Activated CD8-positive, alpha-beta memory T cell treated with anti-CD3 and anti-CD28 coated beads, Interleukin-2, amount 50 U/mL, for 1 hour (primary cell): ENCODE results near the gene CD69.

Source experiments
- DNase-seq: peaks from one replicate; pipeline ENCODE4 v3.0.0-alpha.2; 2020; ENCODE audit errors: extremely low read depth

CD69 gene

DNA sequence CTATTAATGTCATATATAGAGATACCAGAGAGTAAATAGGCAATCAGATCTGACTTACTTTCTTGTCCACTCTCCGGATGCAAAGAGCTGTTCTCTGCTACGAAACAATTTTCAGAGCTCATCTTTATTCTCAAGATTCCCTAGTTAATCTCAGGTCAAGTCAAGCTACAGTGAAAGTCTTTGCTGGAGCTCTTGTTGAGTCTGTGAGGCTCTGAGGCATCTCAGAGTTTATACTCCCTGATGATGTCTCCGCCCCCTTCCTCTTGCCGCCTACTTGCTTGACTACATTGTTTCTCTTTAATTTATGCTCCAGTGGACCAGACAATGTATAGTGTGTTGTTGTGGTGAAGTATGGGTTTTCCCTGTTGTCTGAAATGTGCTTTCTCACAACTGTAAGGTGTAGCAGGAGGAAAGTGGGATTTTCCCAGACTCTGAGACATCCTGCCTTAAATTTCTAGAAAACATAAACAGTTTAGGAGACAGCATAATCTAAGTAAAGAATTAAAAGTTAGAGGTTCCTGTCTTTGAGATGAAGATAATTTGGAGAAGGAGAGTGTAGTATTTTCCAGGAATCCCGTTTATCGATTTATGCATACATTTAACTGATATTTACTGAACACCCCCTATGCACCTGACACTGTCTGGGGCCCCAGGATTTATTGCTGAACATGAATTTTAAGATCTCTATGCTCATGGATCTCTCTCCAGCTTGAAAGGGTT is at the start of gene CD69:
Gene CD69 (minus strand): TSS at position 203 of the 720 bp plus-strand sequence. CDS start 81 bp downstream, at position 122.
- peak; percentile 75 for DNase-seq

DNA sequence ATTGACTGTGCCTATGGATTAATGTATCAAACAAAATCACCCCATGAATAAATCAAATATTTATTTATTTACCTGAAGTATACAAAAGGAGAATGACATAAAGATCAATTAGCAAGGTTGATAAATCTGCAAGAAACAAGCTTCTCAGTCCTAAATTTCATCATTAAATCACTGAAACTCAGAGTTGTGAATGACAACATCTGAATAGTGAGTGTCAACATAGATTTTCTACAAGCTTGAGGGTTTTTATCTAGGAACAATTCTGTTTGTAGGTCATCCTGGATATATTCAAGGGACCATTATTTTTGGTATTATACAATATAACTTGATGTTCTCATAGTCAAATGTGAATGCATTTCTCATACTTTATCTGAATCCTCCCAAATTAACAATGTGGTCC is 49.2 kb upstream of the CD69 start:
- DNase-seq = no peak

DNA sequence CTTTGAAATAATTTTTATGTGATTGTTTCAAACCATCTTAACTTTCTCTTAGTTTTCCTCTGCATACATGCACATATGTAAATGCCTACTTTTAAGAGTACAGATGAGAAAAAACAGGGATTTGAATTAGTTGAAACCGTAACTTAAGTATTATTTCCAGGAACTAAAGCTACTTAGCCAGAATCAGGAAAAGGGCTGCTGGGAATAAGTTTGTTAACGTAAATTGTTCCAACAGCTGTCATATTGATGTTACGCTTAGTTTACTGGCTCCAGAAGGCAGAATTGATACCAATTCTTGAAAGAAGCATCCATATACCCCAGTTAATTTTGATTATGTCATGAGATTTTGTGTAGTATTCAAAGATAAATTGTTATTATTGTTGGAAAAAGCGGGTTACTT is 48.6 kb upstream of the CD69 start:
- no peak for DNase-seq

DNA sequence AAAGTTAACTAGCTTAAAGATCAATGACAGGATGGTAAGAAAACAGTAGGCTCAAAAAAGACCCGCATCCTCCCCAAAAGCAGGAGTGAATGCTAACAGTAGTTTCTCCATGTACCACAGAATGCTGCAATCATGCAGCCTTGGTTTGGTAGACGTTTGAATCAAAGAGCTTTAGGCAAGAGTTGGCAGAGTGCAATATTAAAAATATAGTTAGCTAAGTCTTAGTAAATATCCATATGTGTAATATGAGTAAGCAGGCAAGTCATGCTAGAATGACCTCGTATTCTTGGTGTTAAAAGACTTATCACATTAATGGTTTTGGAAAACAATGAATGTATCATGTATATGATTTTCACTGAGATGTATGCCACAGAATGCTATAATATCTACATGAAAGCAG is 47.8 kb upstream of the CD69 start:
- DNase-seq = no peak

DNA sequence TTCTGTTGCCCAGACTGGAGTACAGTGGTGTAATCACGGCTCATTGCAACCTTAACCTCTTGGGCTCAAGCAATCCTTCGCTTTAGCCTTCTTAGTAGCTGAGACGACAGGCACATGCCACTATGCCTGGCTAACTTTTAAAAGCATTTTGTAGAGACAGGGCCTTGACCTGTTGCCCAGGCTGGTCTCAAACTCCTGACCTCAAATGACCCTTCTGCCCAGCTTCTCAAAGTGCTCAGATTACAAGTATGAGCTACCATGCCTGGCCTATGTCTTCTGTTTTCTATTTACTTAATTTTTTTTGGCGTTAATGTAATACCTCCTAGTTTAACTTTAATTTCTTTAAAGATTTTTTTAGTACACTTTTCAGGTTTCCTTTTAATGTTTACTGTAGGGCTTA is 46.0 kb upstream of the CD69 start:
- DNase-seq = no peak

DNA sequence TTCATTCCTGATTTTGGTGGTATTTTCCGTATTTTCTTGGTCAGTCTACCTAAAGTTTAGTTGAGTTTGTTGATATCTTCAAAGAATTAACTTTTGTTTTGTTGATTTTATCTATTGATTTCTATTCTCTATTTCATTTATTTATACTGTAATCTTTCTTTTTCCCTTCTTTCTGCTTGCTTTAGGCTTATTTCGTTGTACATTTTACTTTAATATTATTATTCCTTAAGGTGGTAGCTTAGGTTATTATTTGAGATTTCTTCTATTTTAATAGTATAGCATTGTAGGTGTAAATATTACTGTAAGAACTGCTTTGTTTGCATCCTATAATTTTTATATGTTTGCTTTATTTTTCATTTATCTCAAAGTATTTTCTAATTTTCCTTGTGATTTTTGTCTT is 45.2 kb upstream of the CD69 start:
- no peak for DNase-seq

DNA sequence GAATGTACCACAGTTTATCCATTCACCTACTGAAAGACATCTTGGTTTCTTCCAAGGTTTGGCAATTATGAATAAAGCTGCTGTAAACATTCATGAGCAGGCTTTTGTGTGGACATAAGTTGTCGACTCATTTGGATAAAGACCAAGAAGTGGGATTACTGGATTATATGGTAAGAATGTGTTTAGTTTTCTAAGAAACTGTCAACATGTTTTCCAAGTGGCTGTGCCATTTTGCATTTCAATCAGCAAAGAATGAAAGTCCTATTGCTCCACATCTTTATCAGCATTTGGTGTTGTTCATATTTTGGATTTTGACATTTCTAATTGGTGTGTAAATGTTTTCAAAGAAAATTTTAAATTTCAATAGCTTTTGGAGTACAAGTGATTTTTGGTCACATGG is 39.3 kb upstream of the CD69 start:
- no peak for DNase-seq

DNA sequence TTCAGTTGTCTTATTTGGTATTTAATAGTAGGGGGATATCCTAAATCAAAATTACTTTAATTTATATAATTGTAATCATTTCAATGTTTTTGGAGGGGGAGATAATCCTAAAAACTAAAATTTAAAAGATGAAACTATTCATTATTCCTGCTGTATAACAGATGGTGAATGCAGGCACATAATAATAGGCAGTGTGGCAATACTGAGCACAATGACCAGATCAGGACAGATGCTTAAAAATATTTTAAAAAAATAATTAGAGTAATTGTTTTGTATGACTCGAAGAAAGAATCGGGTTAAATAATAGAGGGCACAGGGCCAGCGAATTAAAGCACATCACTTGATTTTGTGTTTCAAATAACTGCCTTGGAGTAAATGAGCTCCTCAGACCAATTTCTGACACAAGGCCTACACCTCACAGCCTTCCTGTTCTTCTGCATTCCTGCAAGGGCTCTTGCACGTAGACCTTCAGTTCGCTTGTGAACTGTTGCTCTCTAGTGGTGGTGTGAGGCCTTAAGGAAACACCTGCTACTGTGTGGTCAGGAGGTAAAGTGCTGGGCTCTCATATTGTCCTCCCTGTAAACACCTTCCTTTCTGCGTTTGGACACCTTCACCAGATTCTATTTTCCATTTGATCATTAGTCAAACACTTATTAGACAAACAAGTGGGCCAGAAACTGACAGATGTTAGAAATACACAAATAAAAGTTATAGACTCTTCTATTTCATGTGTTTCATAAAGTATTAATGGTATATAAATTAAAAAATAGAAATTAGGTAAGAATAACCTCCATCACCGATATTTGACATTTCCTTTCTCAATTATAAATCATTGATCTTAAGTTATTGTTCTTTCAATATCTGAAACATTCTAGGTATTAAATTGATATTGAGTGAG is 37.3 kb upstream of the CD69 start:
- DNase-seq = peak; percentile 41

DNA sequence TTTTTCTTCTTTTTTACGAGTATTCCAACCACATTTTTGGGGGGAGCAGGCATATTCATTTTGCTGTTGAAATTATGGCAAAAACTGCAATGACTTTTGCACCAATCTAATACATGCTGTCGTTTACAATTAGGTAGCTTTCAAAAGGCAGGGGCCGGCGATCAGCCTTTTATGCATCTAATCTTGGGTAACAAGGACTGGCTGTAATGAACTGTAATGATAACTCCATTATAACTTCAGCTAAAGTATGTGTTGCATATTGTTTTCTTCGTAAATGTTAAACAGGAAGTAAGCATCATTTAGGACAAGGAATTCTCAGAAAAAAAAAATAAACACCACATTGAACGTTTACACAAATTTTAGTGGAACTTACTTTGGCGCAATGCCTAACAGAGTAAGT is 36.3 kb upstream of the CD69 start:
- no peak for DNase-seq

DNA sequence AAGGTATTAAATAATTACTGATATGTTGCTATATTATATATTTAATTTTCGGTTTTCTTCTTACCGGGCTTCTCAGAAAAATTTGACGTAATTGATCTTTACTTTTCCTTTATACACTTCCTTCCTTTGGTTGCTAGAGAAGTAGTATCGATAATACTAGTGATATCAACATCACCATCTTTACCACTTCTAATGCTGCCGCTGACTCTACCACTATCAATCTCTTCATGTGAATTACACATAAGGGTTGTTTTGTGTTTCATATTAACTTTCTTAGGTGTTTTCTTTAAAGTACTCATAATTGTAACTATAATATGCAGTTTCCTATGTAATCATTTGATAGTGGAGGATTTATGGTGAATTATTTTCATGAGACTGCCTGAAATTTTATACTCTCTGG is 35.6 kb upstream of the CD69 start:
- no peak for DNase-seq

DNA sequence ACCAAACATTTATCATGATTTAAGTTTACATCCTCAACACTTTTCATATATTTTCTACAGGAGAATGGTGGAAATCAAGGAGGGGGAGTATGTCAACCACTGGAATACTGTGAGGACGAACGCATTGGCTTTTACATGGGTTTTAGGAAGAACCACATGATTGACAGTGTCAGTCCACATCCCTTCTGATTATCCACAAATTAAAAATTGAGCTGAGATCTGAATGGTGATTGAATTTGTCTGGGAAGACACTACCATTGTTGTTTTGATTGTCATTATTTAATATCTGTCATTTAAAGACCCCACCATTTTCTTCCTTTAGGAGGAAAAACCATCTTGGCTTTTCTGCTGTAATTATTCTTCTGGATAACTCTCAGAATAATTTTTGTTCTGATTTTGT is 35.2 kb upstream of the CD69 start:
- no peak for DNase-seq

DNA sequence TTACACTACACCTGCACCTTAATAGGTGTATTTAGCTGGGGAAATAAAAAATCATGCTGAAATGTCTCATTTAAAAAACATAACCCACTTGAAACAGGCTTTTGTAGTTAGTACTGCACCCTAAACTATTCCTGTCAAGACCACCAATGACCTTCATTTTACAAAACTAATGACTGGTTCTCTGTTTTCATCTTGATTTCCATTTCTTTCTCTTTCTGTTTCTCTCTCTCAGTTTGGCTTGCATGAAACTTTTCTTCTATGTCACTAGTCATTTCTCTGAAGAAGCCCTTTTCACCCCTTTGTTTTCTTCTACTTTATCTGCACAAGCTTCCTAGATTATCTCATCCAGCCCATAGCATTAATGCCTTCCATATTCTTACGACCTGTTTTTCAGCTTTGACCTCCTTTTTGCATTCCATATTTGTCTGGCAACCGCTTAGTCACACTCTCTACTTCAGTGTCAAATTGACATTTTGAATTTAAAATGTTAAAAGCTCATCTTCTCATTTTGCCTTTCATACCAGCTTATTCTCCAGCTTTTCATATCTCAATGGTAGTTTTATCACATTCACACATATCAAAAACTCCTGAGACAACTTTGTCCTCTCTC is 33.9 kb upstream of the CD69 start:
- no peak for DNase-seq

DNA sequence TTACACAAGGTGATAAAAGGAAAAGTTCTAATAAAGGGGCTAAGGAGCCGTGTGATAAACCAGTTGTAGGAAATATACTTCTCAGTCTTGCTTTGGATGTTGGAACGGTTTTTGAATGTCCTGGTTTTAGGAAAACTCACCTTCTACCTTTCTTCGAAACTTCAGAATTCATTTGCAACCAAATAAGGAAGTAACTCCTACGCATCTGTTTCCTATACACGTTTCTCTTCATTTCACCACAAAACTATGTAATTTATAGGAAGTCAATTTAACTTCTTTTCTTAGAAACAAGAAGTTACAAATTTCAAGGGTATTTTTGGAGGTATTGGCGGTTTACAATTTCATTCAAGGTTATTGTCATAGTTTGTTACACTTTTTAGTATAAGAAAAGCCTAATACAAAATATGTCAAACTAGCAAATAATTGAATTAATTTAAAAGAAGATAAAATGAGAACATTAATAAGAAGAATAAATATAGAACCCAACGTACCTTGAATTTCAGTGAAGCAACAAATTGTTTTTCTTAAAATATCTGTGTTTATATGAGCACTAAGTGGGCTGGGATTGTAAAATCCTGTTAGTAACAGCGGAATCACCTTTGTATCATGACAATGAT is 33.2 kb upstream of the CD69 start:
- DNase-seq = no peak

DNA sequence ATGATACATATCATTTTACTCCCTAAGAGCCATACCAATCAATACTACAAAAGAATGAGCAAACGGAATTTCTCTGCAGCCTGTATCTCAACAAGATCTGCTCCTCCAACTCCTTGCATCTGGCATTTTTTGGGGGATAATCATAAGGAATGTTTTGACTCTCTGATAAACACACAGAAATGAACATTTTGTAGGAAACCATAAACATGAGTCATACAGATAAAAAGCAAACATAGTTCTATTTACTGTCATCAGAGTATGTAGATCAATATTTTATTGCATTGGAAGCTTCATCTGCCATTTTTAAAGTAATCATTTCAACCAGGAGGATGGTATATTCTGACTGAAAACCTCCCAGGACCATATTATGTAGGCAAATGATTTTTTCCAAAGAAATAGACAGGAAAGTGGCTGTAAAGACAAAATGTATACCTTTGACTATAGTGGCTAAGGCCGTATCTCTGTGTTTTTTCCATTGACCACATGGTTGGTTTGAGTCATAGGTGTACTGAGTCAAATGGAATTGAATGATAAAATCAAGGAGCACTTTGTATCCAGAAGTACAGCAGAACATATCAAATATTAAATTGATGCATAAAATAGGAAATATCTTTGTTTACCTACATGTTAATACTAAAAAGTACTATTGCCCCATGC is 32.4 kb upstream of the CD69 start:
- no peak for DNase-seq

DNA sequence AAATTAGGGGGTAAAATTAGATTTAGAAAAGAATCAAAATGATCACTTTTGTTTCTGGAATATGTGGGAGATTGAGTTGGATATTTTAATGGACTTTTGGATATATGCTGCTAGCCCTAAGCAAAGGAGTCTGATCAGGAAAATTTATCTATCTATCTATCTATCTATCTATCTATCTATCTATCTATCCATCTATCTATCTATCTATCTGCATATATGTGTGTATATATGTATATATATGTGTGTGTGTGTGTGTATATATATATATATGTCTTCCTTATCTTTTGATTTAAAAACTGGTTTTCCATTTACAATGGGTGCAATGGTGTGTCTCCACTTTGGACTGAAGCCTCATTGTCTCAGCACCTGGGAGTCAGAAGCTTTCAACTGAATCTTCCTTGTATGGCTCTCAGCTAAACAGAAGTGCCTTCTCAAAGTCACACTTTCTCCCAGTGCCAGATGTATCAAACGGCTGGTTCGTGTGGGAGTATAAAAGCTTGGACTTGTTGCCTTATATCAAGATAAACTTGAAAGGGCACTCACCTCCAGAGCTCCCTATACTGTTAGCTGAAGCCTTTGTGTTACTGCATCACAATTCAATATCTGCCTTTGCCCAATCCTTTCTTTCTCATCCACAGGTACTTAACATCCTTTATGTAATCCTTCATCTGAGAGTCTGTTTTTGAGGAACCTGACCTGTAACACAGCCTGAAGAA is 31.6 kb upstream of the CD69 start:
- DNase-seq = no peak

DNA sequence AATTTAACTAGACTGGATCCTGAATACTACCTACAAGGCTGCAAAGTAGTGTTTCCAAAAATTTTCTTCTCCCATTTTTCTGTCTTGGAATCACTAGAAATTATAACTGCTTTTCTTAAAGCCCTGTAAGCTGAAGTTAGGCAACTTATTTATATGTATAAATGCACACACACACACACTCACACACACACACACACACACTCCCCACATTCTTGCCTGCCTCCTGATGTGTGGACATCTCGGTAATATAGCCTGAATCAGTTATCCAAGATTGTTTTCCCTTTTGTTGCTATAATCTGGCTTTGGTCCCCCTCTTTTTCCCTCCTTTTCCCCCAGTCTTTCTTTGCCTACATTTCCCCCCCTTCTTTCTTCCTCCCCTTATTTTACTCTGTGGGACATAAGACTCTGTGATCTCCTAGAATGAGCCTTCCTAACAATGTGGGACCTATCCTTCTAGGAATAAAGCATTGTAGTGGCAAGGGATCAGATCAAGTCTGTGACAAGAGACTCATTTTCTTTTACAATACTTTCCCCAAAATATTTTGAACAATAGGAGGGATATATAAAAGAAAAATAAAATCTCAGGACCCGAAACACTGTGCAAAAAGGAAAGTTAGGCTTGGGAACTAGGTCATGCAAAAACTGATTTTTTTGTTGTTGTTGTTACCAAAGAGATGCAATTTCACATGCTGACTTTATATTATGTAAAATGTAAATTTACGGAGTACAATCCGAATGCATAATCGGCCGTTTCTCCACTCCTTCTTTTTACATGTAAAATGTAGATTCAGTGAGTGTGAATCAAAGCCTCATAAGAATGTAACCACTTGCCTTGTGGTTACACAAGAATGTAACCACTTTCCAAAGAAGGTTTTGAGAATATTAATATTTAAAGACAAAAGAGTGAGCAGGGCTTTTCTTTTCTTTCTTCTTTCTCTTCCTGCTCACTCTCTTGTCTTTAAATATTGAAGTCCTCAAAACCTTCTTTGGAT is 26.3 kb upstream of the CD69 start:
- no peak for DNase-seq

DNA sequence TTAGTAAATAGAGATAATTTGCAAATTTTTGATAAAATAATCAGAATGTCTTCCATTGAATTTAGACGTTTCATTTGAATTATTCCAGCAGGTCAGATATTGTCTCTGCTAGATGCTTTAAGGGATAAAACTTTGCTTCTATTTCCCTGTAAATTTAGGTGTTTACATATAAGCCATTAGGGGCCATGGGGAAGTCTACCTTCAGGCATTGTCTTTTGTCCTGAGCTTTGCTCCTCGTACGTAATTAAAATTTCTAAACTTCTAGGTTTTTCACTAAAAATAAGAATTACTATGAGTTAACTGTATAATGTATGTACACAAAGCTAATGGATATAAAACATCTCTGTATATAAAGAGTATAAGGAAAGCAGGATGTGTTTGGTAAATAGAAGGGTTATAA is 24.1 kb upstream of the CD69 start:
- no peak for DNase-seq

DNA sequence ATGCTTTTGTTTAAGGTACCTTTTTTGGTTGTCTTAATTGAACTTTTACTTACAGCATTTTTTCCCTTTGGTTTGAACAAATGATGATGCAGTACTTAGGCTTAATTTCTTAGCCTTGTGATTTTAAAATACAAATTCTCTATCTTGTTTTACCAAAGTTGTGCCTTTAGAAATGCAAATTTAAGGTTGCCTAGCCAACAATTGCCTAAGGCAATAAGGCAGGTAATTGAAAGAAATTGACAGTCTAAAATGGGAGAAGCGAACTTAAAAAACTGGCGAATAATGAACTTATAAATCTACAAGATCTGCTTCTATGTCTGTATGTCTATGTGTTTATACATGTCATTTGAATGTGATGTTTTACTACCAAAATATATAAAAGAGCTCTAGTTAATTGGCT is 23.6 kb upstream of the CD69 start:
- DNase-seq = no peak

DNA sequence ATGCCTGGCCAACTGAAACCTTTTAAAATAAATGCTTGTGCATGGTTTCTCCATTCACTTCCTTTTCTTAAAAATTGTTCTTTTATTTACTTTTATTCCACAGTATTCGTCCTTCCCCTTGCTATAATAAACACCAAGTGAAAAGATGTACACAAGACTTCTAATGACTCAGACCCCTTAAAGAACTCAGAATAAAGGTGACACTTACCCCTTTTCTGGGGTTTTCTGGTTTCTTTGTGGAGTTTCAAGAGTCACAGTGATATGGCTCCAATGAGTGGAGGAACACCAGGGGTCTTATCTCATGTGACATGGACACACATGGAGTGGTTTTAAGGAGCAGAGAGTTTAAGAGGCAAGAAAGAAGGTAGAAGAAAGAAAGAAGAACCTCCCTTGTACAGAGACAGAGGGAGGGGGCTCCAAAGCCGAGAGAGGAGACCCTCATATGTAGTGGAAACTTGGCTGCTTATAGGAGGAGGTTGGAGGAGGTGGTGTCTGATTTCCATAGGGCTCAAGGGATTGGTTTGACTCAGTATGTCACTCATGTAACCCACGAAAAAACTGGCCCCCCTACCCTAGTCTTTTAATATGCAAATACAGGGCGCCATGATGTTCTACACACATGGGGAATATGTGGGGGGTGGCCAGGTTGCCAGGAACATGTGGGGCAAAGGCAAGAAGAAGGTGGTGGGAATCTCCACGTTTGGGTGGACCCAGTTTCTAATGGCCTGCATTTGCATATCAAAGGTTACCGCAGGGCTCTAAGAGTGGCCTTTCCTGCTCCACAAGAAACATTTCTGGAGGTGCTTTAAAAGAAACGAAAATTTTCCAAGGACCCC is 22.1 kb upstream of the CD69 start:
- DNase-seq = no peak
